Right lobe of liver (tissue), 4 donors: ENCODE data around the gene ARHGAP19.

ENCODE experiments used
- CTCF ChIP-seq, 4 donors: fragments of 200-600 bp in 3 of 4; fragments of 450-650 bp in 1 of 4; IDR thresholded peaks; one replicate each; pipeline versions ENCODE4 v1.5.1 to v1.8.0; 2016 to 2022; ENCODE audit warnings: antibody characterized with exemption in 4 of 4, mild to moderate bottlenecking in 2 of 4
- POLR2A ChIP-seq: fragments of 450-650 bp; IDR thresholded peaks from one replicate; pipeline ENCODE4 v1.6.1; 2017; ENCODE audit warnings: antibody characterized with exemption, mild to moderate bottlenecking
- donor health status: DM: no; HTN: no; CAD: no.
- donor health status: DM: no; HTN: no; CAD: no.
- donor health status: DM: no; HTN: yes; CAD: no.

- TF ChIP-seq POLR2A, result no peak
- TF ChIP-seq CTCF (IDR thresholded peaks at IDR 0.05), result no peak
These were observed 93.3 kb downstream of the ARHGAP19 start for GRCh38 chr10:97199152-97199551.
